Neural cell (in vitro differentiated cells): ENCODE measurements around the gene FSTL5.

ENCODE experiments used
- EP300 ChIP-seq: fragments of 450-650 bp; conservative IDR thresholded peaks from 2 replicates; pipeline ENCODE4 v1.6.1; 2014; ENCODE audit warnings: antibody characterized with exemption, mild to moderate bottlenecking, moderate library complexity; ENCODE audit not compliant: poor library complexity, severe bottlenecking
- POLR2AphosphoS5 ChIP-seq: IDR thresholded peaks from 2 replicates; pipeline ENCODE4 v1.6.1; 2012
- RAD21 ChIP-seq: fragments of 450-650 bp; conservative IDR thresholded peaks from 2 replicates; pipeline ENCODE4 v1.6.1; 2014; ENCODE audit warnings: antibody characterized with exemption, mild to moderate bottlenecking, moderate library complexity
- TF ChIP-seq, protein P1 (sequence below): fragments of 450-650 bp; IDR thresholded peaks from 2 replicates; pipeline ENCODE4 v1.5.1; 2014; ENCODE audit warnings: antibody characterized with exemption, mild to moderate bottlenecking, moderate library complexity; ENCODE audit not compliant: poor library complexity, severe bottlenecking

DNA sequence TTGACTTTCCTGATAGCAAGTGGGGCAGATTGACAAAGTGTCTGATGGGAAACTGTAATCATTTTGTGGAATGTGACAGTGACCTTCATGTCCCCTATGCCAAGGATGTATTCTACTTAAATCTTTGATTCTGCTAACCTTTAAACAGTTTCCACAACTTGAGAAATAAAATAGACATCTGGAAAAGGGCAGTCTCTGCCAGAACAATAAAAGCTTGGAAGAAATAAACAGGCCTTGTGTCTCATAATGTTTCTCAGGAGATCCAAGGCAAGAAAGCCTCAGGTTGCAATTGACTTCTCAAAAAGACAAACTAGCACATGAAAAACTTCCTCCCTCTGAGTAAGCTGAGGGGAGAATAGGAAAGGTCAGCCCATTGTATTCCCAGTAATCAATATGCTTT lies 174.9 kb downstream of the FSTL5 start:
- TF ChIP-seq, protein P1, sequence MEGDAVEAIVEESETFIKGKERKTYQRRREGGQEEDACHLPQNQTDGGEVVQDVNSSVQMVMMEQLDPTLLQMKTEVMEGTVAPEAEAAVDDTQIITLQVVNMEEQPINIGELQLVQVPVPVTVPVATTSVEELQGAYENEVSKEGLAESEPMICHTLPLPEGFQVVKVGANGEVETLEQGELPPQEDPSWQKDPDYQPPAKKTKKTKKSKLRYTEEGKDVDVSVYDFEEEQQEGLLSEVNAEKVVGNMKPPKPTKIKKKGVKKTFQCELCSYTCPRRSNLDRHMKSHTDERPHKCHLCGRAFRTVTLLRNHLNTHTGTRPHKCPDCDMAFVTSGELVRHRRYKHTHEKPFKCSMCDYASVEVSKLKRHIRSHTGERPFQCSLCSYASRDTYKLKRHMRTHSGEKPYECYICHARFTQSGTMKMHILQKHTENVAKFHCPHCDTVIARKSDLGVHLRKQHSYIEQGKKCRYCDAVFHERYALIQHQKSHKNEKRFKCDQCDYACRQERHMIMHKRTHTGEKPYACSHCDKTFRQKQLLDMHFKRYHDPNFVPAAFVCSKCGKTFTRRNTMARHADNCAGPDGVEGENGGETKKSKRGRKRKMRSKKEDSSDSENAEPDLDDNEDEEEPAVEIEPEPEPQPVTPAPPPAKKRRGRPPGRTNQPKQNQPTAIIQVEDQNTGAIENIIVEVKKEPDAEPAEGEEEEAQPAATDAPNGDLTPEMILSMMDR: no peak
- TF ChIP-seq EP300 (no peak), POLR2AphosphoS5 (no peak), RAD21 (no peak)
